PFSK-1 (cell line): ENCODE data around the gene PFN1.

Source experiments
- POLR2AphosphoS5 ChIP-seq: IDR thresholded peaks from 2 replicates; pipeline ENCODE4 v1.6.1; 2012; ENCODE audit warnings: low read depth, mild to moderate bottlenecking, control low read depth, low read length, moderate library complexity
- REST ChIP-seq, 2 experiments: IDR thresholded peaks; 2 replicates each; pipeline versions ENCODE4 v1.6.1 to v1.8.0; 2011 to 2012; ENCODE audit warnings: low read depth in 2 of 2, low read length in 2 of 2, control low read depth in 1 of 2, inconsistent platforms in 1 of 2, mild to moderate bottlenecking in 1 of 2, moderate library complexity in 1 of 2; ENCODE audit not compliant: insufficient read depth in 1 of 2

DNA sequence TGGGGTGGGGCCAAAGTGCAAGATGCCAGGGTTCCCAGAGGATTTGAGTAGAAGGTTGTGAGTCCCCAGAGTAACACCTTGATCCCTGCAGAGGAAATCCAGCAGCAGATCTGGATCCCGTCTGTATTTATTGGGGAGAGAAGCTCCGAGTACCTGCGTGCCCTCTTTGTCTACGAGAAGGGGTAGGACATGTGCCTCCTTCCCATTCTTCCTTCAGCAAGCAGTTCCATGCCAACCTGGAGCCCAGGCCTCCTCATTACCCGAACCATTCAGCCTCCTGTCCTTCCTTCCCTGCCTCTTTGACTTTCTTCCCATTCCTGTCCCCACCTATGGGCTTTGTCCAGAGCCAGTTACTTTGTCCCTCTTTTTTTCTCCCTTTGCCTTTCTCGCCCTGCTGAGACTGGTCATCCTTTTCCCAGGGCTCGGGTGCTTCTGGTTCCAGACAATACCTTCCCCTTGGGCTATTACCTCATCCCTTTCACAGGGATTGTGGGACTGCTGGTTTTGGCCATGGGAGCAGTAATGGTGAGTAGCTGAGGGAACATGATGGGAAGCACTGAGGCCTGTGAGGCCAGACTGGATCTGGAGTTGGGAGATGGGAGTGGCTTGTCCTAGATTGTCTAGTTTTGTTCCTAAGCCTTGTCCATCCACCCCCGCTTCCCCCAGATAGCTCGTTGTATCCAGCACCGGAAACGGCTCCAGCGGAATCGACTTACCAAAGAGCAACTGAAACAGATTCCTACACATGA is 5.4 kb downstream of the PFN1 start:
- TF ChIP-seq POLR2AphosphoS5 (no peak; the same call in 1 of the 2 replicates), REST (IDR thresholded peaks at IDR 0.05; ENCODE audit: insufficient read depth in 1 of 2, low read depth in 2 of 2, low read length in 2 of 2) (no peak)
